HG03442 (cell line): ENCODE data around the gene TMEM271.

Source experiments
- ATAC-seq: cut with Tn5 transposase; IDR thresholded peaks from one replicate; pipeline ENCODE4 v1.9.1; 2021; ENCODE audit warnings: mild to moderate bottlenecking, moderate library complexity; ENCODE audit not compliant: unreplicated experiment

Gene TMEM271

GRCh38 chr4:535181-535923, 40.7 kb downstream of the TMEM271 start:
- no peak for ATAC-seq

- ATAC-seq = no peak
Measured at GRCh38 chr4:534576-535151, 41.4 kb downstream of the TMEM271 start.

- ATAC-seq = no peak
Measured at GRCh38 chr4:534101-534575, 42.0 kb downstream of the TMEM271 start.

- no peak for ATAC-seq
Measured at GRCh38 chr4:533318-534100, 42.6 kb downstream of the TMEM271 start.

- no peak for ATAC-seq
Measured at GRCh38 chr4:532588-533317, 43.3 kb downstream of the TMEM271 start.

- ATAC-seq = no peak
Measured at GRCh38 chr4:531721-532565, 44.2 kb downstream of the TMEM271 start.

GRCh38 chr4:531076-531475, 45.0 kb downstream of the TMEM271 start:
- ATAC-seq = no peak

- ATAC-seq = no peak
Measured at GRCh38 chr4:530017-530781, 45.9 kb downstream of the TMEM271 start.

- no peak for ATAC-seq
Measured at GRCh38 chr4:529563-529962, 46.5 kb downstream of the TMEM271 start.

- ATAC-seq = no peak
Measured at GRCh38 chr4:528835-529234, 47.3 kb downstream of the TMEM271 start.

- no peak for ATAC-seq
Measured at GRCh38 chr4:528296-528695, 47.8 kb downstream of the TMEM271 start.

GRCh38 chr4:526971-527460, 49.1 kb downstream of the TMEM271 start:
- no peak for ATAC-seq

GRCh38 chr4:526189-526909, 49.7 kb downstream of the TMEM271 start:
- no peak for ATAC-seq

- no peak for ATAC-seq
Measured at GRCh38 chr4:525660-526059, 50.4 kb downstream of the TMEM271 start.

GRCh38 chr4:524196-524595, 51.9 kb downstream of the TMEM271 start:
- ATAC-seq = no peak
